Measurements from ENCODE around the gene DDX39B.
"Not testable (repeated sequence)": the region's sequence is repeated elsewhere in the genome, so short reads cannot be mapped to it uniquely, and the experiment has no call there.

DDX39B gene

DNA sequence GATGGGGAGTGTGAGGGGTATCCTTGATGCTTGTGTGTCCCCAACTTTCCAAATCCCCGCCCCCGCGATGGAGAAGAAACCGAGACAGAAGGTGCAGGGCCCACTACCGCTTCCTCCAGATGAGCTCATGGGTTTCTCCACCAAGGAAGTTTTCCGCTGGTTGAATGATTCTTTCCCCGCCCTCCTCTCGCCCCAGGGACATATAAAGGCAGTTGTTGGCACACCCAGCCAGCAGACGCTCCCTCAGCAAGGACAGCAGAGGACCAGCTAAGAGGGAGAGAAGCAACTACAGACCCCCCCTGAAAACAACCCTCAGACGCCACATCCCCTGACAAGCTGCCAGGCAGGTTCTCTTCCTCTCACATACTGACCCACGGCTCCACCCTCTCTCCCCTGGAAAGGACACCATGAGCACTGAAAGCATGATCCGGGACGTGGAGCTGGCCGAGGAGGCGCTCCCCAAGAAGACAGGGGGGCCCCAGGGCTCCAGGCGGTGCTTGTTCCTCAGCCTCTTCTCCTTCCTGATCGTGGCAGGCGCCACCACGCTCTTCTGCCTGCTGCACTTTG lies 33.6 kb upstream of the DDX39B start, which contains the start of gene TNF:
Gene TNF (plus strand): TSS at position 231 of the 567 bp plus-strand sequence. CDS start 177 bp downstream, at position 408.
- DNase-seq = no peak

DNA sequence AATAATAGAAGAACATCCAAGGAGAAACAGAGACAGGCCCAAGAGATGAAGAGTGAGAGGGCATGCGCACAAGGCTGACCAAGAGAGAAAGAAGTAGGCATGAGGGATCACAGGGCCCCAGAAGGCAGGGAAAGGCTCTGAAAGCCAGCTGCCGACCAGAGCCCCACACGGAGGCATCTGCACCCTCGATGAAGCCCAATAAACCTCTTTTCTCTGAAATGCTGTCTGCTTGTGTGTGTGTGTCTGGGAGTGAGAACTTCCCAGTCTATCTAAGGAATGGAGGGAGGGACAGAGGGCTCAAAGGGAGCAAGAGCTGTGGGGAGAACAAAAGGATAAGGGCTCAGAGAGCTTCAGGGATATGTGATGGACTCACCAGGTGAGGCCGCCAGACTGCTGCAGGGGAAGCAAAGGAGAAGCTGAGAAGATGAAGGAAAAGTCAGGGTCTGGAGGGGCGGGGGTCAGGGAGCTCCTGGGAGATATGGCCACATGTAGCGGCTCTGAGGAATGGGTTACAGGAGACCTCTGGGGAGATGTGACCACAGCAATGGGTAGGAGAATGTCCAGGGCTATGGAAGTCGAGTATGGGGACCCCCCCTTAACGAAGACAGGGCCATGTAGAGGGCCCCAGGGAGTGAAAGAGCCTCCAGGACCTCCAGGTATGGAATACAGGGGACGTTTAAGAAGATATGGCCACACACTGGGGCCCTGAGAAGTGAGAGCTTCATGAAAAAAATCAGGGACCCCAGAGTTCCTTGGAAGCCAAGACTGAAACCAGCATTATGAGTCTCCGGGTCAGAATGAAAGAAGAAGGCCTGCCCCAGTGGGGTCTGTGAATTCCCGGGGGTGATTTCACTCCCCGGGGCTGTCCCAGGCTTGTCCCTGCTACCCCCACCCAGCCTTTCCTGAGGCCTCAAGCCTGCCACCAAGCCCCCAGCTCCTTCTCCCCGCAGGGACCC lies 32.6 kb upstream of the DDX39B start:
- no peak for DNase-seq

DNA sequence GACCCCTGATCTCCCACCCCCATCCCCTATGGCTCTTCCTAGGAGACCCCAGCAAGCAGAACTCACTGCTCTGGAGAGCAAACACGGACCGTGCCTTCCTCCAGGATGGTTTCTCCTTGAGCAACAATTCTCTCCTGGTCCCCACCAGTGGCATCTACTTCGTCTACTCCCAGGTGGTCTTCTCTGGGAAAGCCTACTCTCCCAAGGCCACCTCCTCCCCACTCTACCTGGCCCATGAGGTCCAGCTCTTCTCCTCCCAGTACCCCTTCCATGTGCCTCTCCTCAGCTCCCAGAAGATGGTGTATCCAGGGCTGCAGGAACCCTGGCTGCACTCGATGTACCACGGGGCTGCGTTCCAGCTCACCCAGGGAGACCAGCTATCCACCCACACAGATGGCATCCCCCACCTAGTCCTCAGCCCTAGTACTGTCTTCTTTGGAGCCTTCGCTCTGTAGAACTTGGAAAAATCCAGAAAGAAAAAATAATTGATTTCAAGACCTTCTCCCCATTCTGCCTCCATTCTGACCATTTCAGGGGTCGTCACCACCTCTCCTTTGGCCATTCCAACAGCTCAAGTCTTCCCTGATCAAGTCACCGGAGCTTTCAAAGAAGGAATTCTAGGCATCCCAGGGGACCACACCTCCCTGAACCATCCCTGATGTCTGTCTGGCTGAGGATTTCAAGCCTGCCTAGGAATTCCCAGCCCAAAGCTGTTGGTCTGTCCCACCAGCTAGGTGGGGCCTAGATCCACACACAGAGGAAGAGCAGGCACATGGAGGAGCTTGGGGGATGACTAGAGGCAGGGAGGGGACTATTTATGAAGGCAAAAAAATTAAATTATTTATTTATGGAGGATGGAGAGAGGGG lies 31.7 kb upstream of the DDX39B start:
- DNase-seq = no peak

DNA sequence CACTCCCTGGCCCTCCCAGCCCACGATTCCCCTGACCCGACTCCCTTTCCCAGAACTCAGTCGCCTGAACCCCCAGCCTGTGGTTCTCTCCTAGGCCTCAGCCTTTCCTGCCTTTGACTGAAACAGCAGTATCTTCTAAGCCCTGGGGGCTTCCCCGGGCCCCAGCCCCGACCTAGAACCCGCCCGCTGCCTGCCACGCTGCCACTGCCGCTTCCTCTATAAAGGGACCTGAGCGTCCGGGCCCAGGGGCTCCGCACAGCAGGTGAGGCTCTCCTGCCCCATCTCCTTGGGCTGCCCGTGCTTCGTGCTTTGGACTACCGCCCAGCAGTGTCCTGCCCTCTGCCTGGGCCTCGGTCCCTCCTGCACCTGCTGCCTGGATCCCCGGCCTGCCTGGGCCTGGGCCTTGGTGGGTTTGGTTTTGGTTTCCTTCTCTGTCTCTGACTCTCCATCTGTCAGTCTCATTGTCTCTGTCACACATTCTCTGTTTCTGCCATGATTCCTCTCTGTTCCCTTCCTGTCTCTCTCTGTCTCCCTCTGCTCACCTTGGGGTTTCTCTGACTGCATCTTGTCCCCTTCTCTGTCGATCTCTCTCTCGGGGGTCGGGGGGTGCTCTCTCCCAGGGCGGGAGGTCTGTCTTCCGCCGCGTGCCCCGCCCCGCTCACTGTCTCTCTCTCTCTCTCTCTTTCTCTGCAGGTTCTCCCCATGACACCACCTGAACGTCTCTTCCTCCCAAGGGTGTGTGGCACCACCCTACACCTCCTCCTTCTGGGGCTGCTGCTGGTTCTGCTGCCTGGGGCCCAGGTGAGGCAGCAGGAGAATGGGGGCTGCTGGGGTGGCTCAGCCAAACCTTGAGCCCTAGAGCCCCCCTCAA lies 30.5 kb upstream of the DDX39B start, which contains the start of gene LTA:
Gene LTA (plus strand): TSS at position 249 of the 871 bp plus-strand sequence. CDS start 454 bp downstream, at position 703.
- peak; percentile 66 for DNase-seq

DNA sequence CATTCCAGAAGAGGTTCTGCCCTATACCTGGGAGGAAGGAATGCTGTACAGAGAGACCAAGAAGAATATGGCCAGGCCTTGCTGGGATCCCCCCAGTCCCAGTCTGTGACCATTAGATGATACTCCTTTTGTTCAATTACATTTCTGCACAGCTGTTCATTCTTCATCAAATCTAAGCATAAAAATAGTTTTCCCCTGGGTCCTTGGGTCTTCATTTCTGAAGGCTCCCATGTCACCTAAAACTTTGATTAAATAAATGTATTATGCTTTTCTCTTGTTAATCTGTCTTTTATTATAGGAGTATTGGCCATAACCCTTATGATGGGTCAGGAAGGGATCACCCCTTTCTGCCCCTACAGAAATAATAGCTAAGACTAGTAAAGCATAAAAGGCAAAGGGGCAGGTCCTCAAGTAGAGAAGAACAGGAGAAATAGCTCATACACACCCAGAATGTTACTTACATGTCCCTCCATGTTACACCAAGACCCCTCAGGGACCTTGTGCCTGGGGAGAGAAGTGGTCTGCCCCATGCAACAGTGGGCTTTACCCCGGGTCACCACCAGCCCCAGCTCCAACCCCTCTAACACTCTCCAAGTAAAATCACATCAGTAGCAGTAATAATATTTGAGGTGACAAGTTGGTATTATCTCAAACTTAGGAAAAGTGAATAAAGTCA lies 28.2 kb upstream of the DDX39B start:
- DNase-seq = no peak

DNA sequence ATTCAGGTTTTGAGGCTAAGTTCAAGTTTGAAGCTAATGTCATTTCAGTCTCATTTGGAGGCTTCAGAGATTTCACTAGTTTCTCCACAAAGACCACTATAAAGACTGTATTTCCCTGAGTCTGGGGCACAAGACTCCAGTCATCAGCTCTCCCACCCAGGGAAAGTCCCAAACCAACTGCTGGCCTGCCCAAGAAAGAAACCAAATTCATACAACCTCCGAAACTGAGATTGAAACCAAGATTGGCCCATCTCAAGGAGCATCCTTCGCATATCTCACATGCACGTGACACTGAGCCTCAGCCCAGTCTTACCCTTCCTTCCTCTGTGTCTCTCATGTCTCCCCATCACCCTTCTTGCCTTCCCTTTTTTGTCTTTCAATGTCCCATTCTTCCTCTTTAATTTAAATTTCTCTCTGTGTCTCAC lies 26.7 kb upstream of the DDX39B start:
- no peak for DNase-seq

DNA sequence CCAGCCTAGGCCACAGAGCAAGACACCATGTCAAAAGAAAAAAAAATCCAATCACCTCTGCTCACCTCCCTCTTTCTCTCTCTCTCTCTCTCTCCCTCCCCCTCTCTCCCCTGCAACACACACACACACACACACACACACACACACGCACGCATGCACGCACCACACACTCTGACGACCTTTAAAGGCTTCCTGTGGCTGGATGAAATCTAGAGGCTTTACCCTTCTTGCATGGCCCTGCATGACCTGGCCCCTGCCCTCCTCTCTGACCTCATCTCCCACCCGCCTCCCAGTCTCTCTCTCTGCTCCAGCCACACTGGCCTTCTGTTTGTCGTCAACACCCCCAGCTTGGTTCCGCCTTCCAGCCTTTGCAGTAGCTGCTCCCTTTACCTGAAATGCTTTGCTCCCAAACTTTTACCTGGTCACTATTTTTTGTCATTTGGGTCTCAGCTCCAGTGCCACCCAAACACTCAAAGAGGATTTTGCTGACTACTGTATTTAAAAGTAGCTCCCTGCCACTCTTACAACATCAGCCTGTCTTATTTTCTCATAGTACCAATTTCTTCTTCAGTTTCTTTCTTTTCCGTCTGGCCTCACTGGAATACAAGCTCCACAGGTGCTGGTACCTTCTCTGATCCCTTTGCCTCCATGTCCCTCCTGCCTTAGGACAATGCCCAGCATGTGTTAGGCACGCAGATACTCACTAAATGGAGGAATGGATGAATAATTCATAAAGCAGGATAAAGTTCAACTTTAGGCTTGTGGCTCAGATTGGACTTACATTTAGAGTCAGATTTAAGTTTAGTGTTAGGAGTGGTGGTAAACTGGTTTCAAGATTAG lies 25.9 kb upstream of the DDX39B start:
- DNase-seq = no peak

DNA sequence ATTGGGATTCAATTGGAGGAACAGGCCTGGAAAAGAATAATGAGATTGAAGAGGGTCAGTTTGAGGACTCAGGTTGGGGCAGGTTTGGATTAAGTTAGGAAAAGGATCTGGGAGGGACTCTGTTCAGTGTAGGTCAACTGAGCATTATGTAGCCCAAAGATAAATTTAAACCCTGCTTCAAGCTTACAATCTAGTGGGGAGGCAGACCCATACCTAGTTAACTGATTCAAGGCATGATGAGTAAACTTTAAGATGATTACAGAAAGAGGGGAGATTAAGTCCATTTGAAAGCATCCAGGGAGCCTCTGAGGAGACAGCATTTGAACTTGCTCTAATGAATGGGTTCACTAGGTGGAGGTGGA lies 18.9 kb upstream of the DDX39B start:
- no peak for DNase-seq

DNA sequence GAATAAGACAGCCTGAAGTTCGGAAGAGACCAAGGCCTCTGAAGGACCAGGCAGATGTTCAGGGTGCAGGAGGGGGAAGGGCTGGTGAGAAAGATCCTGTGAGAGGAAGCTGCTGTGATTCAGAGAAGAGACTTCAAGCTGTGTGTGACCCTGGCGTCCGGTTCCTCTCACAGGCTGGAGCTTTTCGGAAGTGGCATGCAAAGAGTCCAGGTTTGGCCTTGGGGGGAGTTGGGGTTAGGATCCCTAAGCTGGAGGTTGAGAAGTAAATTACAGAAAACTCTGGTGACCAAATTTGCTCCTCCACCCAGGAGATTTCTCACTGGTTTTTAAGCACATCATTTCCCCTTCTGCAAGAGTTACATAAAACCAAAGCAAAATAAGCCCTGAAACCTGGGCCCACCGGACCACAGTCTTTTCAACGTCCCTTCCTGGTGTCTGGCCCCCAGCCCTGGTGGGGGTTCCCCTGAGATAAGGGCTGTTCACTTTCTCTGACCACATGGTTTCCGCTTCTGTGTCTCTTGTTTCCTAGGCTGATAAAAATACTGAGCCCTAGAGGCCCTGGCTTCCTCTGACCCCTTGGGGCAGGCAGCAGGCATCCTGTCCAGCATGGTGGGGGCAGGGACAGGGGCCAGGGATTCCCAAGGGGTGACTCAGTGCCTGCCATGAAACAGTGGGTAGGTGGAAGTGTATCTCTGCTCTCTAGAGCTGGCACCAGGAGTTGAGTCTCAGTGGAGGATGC lies 18.3 kb upstream of the DDX39B start:
- DNase-seq = no peak

DNA sequence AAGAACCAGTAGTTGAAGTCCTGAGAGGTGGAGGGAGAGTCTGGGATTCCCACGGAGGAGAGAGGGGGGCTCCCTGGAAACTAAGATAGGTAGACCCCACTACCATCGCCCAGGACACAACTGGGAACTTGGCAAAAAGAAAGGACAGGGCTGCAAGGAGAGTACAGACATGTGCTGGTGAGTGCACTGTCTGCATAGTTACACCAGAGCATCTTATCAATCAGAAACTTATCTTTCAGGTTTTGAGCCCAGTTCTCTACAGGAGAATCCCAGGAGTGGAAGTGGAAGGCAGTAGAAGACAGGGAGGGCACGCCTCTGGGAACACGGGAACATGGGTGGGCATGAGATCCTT lies 17.8 kb upstream of the DDX39B start:
- DNase-seq = no peak

DNA sequence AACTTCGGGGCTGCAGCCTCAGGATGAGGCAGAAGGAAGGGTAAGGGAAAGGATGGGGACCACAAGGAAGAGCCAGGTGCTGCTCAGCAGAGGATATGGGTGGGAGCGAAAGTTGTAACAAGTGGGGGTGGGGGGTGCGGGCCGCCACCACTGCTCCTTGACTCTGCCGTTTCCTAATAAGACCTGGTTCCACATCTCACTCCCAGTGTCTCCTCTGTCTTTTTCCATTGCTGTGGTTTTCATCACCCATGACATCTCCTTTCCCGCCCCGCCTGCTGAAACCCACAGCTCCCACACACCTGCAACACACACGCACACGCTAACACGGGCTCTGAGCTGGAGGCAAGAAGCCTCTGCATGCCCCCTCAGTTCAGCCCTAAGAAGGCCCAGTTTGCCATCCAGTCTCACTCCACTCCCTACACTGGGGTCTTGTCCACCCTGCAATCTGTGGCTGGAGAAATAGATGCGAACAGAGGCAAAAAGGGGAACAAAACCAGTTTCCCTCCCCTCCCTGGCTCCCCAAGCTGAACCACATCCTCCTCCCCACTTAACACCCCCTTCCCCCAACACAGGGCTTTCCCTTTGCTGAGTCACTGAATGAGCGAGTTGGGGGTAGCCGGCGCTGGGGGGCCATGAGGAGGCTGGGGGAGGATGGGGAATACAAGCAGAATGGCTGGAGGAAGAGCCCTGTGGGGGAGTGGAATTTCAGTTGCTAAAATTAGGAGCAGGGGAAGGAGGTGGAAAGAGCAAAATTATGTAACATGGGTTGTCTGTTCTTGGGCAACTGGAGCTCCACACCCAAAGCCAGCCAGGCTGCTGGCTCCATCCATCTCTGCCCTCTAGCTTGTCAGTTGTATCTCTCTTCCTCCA lies 17.1 kb upstream of the DDX39B start:
- peak; percentile 43 for DNase-seq

DNA sequence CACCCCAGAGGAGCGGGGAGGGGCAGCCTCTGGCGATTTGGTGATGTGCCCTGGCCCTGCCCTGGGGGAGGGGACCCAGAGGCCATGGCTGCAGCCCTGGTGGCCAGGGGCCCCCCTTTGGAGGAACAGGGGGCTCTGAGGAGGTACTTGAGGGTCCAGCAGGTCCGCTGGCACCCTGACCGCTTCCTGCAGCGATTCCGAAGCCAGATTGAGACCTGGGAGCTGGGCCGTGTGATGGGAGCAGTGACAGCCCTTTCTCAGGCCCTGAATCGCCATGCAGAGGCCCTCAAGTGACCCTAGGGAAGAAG lies 16.5 kb upstream of the DDX39B start:
- DNase-seq = no peak

DNA sequence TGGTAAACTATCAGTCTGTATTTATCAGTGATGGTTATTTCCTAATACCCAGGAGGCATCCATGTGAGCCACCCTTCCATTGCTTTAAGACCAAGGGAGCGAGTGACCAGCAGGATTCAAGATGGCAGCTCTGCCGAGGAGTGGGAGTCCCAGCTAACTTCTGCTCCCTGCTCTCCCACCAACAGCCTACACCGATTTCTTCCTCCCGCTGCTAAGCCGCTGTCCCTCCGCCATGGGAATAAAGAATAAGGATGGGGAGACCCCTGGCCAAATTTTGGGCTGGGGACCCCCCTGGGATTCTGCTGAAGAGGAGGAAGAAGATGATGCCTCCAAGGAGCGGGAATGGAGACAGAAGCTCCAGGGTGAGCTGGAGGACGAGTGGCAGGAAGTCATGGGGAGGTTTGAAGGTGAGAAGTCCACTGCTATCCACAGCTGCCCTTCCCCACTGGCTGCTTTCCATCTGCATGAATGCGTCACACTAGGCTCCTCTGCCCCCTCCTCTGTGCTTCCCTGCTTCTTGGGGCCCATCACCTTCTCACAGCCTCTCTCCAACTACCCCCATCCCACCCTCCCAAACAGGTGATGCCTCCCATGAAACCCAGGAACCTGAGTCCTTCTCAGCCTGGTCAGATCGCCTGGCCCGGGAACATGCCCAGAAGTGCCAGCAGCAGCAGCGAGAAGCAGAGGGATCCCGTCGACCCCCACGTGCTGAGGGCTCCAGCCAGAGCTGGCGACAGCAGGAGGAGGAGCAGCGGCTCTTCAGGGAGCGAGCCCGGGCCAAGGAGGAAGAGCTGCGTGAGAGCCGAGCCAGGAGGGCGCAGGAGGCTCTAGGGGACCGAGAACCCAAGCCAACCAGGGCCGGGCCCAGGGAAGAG lies 15.9 kb upstream of the DDX39B start:
- DNase-seq = no peak

DNA sequence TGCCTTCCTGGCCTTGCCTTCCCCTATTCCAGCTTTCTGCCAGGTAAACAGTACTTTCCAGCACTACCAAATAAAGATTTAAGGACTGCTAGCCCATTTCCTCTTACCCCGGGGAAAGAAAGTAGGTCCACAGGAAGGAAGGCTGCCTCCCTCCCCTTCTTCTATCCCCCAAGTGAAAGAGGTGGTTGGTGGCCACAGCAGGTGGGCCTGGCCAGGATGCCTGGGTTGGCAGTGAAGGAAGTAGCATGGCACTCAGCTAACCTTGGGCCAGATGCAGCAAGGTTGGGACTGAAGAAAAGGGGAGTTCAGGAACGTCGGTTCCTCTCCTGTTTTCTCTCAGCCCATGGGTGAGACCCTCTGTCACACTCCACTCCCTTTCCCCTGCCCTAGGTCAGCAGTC lies 14.5 kb upstream of the DDX39B start:
- no peak for DNase-seq

DNA sequence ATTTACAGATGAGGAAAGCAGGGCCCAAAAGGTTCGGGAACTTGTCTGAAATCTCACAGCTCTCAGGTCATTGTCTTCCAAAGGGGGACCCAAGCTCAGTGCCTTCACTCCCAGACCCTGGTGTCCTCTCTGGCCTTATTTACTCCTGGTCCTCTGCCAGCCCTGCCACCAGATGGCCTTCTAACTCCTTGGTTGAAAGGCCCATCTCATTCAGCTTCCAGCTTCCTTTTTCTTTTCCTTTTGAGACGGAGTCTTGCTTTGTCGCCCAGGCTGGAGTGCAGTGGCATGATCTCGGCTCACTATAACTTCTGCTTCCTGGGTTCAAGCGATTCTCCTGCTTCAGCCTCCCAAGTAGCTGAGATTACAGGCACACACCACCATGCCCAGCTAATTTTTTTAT lies 9.6 kb upstream of the DDX39B start:
- DNase-seq = not testable (repeated sequence)

DNA sequence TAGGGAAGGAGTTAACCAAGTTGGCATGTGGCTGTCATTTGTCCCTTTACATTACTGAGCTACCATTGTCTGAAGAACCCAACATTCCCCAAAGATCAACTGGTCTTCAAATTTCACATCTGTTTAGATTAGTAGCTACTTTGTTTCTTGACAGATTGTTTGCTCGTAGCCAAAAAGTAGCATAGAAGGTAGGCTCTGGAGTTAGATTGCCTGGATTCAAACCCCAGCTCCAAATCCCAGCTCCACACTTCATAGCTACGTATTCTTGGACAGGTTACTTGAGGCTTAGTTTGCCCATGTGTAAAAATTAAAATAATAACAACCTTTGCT lies 6.7 kb upstream of the DDX39B start:
- DNase-seq = no peak

DNA sequence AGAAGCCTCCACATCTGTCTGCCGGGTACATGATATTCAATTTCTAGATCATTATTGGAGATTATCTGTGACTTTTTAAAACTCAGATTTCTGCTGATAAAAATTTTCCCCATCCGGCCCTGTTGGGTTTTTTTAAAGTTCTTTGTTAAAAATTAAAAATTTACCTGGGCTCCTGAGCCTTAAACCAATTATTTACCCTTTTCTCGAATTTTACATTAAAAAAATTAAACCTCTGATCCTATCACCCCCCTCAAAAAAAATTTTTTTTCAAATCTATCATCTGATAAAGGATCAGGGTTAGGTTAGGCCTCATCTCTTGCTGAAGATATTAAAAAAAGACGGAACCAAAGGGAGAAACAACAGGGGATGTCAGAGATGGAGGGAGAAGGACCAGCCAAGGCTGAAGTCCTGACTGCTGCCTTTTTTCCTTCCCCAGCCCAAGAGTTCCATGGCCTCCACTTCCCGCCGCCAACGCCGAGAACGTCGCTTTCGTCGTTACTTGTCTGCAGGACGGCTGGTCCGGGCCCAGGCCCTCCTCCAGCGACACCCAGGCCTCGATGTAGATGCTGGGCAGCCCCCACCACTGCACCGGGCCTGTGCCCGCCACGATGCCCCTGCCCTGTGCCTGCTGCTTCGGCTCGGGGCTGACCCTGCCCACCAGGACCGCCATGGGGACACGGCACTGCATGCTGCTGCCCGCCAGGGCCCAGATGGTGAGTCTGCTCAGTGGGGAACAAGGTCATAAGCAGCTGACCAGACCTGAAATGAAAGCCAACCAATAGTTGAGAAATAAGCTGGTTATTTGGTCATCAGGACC lies 6.1 kb upstream of the DDX39B start:
- DNase-seq = no peak
